ENCODE measurements around the gene CLRN3.

CLRN3 gene, protein sequence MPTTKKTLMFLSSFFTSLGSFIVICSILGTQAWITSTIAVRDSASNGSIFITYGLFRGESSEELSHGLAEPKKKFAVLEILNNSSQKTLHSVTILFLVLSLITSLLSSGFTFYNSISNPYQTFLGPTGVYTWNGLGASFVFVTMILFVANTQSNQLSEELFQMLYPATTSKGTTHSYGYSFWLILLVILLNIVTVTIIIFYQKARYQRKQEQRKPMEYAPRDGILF

DNA sequence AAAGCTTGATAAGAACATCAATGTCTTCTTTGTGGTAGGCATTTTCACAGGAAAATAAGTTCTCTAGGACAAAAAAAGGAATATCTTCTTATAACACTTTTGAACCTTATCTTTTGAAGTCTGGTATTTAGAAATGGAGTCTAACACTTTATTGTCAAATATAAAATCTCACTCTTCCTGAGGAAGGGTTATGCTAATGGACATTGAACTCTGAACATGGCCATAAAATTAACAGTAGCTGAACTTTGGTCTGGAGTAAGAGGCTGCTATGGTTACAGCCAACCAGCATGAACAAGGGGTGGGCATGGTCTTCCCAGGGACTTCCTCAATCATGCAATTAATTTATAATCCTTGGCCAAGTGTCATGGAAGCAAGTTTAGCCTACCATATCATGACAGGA is at the start of gene CLRN3:
TSS of gene CLRN3 (minus strand) at position 199 of the 400 bp plus-strand sequence. CDS start at position 42, 157 bp downstream.
- DNase-seq: no peak

DNA sequence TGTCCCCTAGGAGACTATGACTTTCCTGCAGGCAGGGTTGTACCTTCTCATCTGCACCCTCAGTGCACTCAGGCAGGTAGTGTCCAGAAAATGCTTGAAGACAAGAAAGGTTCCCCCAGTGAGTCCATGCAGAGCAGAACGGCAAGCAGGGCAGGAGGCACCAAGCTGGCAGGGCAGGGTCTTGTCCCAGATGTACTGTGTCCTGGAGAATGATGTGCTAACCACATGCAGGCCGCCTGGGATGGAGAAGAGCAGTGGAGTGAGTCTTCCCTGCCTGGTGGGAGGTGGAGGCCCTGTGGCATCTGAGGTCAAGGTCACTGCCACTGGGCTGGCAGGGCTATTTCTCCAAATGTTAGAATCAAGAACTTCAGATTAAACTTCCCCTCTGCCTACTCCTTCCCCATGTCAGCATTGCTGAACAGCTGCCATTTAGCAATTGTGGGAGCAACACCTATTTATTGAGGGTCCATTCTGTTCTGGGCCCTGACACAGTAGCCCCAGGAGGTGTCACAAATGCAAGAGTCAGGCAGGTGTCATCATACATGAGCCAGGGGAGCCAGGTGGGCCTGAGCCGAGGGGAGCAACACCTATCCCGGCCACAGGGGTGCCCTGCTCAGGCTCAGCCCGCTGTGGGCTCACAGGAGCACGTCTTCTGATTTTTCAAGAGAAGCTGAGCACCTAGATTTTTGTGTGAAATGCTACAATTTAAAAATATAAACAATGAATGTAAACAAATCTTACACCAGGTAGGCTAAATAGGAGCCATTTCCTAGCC is 48.3 kb upstream of the CLRN3 start:
- DNase-seq: no peak

DNA sequence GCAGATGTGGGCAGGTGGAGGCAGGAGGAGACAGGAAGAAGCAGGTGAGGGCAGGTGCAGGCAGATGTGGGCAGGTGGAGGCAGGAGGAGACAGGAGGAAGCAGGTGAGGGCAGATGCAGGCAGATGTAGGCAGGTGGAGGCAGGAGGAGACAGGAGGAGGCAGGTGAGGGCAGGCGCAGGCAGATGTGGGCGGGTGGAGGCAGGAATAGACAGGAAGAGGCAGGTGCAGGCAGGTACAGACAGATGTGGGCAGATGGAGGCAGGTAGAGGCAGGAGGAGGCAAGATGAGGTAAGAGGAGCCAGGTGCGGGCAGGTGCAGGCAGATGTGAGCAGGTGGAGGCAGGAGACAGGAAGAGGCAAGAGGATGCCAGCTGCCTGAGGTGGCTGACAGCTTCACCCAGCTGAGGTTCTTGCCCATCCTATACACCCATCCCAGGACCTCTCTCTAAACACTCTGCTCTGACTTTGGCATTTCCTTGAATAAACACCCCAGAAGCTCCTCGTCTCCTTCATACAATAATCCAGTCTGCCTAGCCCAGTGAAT is 47.1 kb upstream of the CLRN3 start:
- no peak for DNase-seq

DNA sequence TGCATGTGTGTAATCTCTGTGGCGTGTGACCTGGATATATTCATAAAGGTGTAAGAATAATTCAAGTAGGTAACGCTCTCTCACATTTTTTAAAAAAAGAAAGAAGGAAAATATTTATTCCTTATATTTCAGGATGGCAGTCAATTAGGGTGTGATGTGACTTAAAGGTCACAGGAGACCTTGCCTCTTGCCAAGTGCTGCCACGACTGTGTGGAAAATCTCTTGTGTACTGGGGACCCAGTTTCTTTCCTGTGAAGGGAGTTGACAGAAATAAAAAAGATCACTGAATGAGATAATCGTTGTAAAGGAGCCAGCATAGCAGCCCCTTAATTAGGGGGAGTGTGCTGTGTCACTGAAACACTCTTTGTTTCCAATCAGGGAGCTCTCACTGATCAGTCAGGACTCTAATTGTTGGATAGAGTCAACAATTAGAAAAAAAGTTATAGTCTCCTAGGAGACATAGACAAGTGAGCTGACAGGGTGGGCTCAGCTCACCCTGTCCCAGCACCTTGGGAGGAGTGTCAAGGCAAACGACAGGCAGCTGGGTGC is 45.2 kb upstream of the CLRN3 start:
- no peak for DNase-seq

DNA sequence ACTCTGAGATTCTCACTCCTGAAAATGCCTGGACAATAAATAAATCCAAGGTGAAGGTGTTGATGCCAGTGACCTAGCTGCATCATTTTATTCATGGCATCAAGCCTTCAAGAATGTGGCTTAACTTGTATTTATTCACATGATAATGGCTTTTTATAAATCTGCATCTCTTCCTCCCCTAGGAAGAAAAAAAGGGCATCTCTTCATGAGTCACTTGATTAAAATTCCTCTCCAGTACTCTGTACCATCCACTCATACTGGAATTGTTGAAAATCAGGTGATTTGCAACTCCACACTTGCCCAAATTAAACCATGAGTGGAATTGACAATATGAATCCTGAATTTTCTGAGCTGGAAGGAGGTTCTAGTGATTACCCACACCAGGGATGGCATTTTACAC is 44.3 kb upstream of the CLRN3 start:
- DNase-seq: no peak

DNA sequence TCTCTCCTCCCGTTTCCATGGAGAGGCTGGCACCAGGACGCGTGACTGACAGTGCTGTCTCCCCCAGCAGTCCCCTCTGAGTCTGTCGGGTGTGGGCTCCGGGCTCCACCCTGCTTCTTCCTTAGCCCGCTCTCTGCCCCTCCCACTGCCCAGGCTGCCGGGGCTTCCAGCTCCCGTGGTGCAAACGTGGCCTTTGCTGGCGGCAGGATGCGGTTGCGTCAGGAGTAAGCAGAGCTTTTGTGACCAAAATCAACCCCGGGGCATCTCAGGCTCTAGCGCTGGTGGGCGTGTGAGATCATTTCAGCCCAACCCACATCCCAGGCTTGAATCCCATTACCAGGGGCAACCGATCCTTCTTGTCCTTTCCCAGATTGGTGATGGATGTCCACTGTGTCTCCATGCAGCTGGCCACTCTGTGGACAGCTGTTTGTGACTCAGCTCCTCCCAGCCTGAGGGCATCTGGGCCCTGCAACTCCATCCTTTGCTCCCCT is 42.4 kb upstream of the CLRN3 start:
- no peak for DNase-seq

DNA sequence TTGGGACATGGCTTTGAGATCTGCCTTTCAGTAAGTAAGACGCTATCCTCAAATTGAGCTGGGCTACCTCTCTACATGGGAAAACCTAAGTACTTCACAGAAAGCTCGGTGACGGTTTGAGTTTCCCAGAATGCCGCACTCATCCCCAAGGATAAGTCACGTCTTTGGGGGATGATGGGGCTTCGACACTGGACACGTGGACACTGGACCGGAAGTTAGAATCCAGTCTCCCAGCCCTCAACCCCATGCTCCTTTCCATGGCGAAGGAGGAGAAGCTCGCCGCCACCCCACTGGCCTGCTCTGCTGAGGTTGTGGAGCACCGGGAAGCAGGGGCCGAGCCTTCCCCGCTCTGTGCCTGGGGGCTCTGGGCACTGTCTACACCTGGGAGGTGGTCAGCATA is 41.6 kb upstream of the CLRN3 start:
- DNase-seq: no peak

DNA sequence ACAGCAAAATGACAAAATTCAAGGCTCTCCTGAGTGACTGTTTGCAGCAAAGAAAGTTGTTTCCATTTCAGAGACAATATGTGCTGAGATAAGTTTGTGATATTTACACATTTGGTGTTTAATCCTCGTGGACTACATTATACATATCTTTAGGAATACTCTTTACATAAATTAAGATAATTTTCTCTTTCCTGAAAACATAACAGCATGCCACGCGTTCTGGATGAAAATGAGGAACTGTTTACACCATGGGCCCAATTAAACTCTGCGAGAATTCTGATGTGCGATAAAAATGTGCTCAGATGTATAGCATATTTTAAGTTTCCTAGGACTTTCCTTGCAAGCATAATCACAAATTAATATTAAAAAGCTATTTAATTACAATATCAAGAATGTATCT is 40.5 kb upstream of the CLRN3 start:
- DNase-seq: no peak

DNA sequence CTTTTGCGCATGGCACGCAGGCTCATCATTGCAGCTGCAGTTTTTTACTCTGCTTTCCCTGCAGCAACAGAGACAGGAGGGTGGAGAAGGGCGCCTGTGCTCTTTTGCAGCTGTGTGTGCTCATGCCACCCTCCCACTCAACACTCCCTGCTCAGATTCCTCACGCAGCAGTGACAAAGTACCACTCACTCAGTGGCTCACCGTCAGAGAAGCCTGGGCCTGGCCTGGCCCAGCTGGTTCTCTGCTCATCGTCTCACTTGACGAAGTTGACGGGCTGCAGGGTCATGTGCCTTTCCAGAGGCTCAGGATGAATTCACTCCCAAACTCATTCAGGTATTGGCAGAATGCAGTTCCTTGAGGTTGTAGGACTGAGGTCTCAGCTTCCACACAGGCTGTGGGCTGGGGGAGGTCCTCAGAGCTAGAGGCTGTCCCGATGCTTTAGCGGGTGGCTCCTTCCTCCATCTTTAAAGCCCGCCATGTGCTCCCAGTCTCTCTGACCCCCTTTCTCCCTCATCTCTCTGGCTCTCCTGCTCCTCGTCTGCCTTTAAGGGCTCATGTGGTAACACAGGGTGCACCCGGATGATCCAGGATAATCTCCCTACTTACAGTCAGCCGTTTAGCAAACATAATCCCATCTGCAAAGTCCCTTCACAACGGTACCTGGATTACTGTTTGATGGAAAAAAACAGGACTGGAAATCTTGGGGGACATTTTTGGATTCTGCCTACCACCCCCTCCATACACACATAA is 40.0 kb upstream of the CLRN3 start:
- no peak for DNase-seq

DNA sequence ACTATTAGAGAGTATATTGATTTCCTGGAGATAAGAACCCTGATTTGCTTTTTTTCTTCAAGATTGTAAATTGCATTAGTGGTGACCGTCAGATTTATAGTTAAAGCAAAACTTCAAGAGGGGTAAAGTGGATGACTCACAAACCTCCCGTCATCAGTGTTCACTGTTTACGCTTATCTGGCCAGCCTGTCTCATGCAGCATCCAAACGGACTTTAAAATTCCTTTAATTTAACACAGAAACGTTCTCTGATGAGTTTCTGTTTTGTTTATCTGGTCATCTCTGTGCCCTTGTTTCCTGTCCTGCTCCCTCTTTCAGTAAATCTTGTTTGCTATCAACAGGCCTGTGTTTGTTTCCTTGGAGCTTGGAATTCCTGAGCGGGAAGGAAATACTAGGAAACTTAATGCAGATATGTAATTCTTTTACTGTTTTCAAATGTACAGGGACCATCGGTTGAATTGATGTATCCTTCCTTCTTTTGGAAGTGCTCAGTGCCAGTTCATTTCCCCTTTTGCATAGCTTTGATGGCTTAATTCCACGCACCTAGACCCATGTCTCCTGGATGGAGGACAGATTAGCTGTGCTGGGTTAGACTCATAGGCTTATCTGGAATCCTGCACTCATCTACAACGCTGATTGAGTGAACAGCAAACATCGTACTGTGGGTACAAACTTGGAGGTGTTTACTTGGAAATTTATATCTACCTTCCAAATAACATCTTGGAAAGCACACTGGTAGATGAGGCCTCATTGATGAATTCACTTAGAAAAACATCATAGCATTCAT is 35.5 kb upstream of the CLRN3 start:
- no peak for DNase-seq

DNA sequence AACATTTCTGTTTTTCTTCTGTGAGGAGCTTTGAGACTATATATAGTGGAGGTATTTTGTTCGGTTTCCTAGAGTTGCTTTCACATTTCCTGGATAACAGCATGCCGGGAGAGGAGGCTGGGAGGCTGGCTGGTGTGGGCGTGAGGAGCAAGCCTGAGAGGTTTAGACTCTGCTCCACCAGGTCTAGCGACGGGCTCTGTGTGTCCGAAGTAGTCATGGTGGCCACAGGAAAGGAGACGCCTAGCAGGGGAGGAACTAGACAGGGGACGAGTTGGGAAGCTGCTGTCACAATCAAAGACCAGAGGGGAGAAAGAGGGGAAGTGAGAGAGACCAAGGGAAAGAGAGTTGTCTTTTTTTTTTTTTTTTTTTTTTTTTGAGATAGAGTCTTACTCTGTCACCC is 33.7 kb upstream of the CLRN3 start:
- DNase-seq: no peak

DNA sequence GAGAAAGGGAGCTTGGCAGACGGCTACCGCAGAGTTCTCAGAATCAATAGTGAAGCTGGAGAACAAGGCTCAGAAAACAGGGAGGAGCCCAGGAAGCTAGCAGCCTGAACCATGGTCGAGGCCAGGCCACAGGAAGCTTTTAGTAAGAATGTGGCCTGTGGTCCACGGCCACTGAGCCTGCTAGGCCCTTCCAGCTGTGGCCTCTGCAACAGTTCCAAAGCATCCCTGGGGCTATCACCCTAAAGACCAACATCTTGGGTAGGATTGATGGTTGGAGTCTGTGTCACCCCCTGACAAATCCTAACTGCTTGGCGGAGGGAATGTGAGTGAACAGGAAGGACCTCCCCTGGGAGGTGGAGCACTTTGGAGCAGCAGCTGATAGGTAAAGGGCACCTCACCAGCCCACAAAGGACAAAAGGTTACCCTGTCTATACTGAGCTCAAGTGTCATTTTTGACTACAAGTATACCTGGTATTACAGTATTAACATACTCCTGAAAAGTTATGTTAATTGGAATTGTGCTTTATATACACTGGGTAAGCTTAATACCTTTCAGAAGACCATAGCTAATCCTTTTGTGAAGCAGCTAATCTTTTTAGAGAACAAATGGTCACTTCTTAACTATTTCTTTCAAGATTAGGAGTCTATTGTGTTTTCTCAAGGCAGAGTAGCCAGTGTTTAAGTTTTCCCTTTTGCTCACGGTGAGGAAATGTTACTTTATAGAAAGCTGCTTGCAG is 32.9 kb upstream of the CLRN3 start:
- no peak for DNase-seq

DNA sequence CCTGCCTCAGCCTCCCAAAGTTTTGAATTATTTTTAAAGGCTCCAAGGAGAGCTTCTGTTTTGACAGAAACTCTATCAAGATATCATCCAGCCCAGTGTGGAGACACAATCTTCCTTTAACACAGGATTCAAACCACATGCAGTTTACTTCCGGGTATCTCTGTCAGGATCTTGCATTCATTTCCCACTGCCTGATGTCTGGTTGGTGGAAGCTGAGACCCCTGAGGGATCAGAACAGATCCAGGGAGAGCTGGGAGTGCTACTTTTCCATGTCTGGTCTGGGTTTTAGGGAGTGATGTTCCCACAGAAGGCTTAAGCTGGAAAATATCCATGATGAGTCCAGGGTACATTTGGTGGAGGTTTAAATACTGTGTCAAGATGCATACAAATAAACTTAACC is 30.9 kb upstream of the CLRN3 start:
- DNase-seq: no peak

DNA sequence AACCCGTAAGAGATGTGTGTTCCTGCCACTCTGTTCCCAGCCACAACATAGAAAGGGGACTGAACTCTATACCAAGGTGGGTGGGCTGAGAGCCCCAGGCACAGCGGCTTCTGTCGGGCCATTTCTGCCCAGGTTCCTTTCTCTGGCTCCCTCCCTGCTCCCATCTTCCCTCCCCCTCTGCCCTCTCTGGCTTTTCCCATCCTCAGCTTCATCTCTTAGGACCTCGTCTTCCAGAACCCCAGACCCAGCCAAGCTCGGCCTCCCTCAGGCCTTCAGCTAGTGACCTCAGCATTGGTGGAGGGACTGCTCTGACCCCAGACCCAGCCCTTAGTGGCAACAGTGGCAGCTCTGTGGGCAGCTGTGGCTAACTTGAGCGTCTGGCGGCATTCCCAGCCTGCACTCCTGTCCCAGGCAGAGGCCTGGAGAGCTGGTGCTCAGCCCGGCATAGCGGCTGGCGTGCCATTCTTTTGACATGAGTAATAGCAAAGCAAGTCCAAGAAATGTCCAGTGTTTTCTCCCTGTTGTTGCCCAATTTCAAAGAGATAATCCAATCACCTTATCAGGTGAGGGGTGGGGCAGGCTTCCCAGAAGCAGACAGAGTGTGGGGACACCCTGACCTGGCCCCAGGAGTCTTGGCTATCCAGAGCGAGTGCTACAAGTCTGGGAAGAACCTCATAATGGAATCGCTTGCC is 30.1 kb upstream of the CLRN3 start:
- DNase-seq: no peak

DNA sequence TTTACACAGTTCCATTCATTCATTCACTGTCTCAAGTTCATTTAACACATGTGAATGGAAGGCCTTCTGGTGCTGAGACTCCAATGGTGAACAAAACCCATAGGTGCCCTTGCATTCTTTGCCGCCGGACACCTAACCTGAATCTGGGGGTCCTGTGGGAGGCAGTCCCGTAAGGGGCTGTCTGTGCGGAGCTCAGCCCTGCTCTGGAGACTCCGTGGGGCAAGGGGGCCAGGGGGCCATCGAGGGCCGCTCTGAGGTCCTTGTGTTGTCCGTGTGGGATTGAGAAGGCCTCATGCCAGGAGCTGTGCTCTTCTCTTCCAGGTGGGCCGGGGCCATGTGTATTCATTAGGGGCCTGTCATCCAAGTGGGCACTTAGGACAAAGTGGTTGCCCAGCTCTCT is 29.5 kb upstream of the CLRN3 start:
- no peak for DNase-seq

DNA sequence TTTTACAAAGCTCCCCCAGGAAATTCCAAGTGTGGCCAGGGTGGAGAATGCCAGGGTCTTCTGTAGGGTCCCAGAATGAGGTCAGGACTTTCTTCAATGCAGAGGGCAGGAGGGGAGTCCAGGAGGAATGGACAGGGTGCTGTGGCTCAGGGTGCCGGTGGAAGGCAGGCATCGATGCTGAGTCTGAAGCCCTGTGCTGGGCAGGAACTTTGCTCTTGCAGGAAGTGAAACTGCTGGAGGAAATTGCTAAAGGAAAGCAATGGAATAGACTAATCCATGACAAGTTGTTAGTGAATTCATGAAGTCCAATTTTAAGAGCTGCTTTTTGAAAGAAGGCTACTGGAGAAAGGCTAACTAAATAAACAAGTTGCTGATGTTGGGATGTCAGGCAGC is 29.0 kb upstream of the CLRN3 start:
- DNase-seq: no peak

DNA sequence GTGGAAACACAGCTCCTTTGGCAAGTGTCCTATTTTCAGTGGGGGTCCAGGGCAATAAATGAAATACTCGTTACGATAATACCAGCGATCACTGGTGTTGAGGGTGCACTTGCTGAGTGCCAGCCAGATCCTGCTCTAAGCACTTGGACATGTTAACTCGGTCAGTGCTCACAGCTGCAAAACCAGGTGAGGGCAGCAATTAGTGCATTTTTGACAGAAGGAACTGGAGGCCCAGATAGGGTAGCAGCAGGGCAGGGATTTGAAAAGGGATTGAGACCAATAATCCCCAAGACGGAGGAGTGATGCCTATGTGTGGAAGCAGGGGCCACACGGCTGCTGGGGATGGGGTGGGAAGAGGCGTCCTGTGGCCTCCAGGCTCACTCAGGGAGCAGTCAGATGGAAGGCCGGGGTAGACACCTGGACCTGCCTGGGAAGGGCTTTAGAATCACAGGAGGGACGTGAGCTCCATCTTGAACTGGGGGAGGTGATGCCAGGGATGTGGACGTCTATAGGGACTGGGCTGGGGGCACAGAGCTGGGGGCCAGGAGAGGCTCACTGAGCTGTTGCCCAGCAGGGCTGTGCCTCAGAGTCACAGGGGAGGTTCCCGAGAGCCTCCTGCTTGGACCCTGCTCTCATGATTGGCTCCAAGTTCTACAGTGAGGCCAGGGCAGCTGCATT is 28.5 kb upstream of the CLRN3 start:
- no peak for DNase-seq

DNA sequence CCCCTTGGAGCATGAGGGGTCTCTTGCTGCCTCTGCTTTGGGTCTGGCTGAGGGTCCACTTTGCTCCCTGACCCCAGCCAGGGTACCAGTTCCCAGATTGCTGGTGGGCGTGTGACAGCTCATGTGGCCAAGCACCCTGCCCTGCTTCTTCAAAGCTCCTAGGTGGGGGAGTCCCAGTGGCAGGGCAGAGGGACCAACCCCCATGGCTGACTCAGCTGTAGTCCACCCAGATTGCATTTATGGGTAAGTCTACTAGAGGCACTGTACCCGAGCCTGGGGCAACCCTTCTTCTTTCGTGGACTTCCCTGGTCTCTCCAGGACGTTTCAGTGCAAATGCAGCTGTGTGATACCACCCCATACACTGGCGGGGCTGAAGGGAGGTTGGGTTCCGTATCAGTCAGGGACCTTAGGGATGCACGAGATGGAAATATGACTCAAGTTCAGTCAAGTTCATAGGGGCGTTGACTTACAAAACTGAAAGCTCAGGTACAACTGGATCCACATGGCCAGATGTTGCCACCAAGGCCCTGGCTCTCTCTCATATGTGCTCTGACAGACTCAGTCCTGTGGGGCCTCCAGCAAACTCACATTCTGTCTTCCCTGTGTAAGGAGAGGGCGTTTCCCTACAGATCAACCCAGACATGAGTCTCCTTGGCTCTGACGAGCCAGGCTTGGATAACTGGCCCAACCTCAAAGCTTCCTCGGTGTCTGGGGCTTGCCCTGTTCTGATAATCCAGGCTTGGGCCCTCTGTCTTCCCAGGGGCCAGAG is 27.7 kb upstream of the CLRN3 start:
- DNase-seq: no peak

DNA sequence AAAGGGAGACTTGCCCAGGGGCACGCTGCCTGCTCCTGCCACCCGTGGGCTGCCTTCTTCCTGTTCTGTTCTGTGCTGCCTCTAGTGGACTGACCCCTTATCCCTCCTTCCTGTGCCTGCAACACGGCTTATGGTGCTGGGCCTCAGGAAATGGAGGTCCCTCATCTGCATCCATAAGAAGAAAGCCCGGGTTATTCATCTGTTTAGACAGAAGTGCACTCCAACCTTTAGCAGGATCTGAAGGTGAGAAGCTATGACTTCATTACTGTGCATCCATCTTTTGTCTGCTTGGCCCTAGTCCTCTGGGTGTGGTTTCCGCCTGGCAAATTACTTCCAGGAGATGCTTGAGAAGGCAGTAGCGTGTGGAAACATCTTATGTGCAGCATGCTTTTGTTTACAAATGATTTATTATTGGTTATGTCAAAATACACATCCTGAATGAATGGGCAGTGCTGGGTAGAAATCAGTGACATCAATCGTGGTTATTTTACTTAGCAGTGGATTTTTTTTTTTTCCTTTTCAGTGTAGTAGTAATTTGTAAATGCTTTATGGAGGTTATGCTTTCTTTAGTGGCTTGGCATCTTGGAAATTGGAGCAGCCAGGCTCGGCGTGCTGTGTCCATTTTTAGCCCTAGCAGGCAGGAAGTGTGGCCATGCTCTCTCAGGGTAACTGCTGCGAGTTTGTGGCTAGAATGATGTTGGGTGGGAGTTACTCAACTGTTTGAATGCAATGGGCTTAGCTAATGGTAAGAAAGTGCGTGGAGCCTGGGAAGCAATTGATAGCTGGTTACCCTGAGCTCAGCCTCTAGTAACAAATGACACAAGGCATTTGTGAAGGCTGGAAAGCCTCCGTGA is 26.9 kb upstream of the CLRN3 start:
- peak; percentile 57 for DNase-seq
